ENCODE results near the gene BCAP31.
A peak's percentile ranks its signal among the peaks of the same experiment; 100 is the strongest.
"Not testable (repeated sequence)": the region's sequence is repeated elsewhere in the genome, so short reads cannot be mapped to it uniquely, and the experiment has no call there.

The BCAP31 gene

GRCh38 chrX:153762626-153763173 lies 38.5 kb upstream of the BCAP31 start:
- DNase-seq, result no peak

GRCh38 chrX:153761863-153762262 lies 37.7 kb upstream of the BCAP31 start:
- DNase-seq, result no peak

- DNase-seq, result no peak
These were observed 30.9 kb upstream of the BCAP31 start for GRCh38 chrX:153755136-153755535.

GRCh38 chrX:153750127-153750774 lies 26.1 kb upstream of the BCAP31 start:
- DNase-seq, result no peak

GRCh38 chrX:153749017-153749416 lies 24.8 kb upstream of the BCAP31 start:
- DNase-seq, result not testable (repeated sequence)

GRCh38 chrX:153746991-153747390 lies 22.8 kb upstream of the BCAP31 start:
- not testable (repeated sequence) for DNase-seq

GRCh38 chrX:153746359-153746758 lies 22.2 kb upstream of the BCAP31 start:
- no peak for DNase-seq

GRCh38 chrX:153745067-153745433 lies 20.9 kb upstream of the BCAP31 start:
- DNase-seq, result not testable (repeated sequence)

- DNase-seq, result no peak
These were observed 20.3 kb upstream of the BCAP31 start for GRCh38 chrX:153744210-153745066.

GRCh38 chrX:153743468-153744209 lies 19.5 kb upstream of the BCAP31 start:
- peak; percentile 27 for DNase-seq

- not testable (repeated sequence) for DNase-seq
These were observed 18.7 kb upstream of the BCAP31 start for GRCh38 chrX:153742796-153743467.

- not testable (repeated sequence) for DNase-seq
These were observed 17.9 kb upstream of the BCAP31 start for GRCh38 chrX:153742111-153742510.

- no peak for DNase-seq
These were observed 17.3 kb upstream of the BCAP31 start for GRCh38 chrX:153741446-153741845.

- no peak for DNase-seq
These were observed 16.5 kb upstream of the BCAP31 start for GRCh38 chrX:153740631-153741222.

GRCh38 chrX:153739754-153740486 lies 15.7 kb upstream of the BCAP31 start:
- no peak for DNase-seq

- DNase-seq, result no peak
These were observed 13.9 kb upstream of the BCAP31 start for GRCh38 chrX:153738056-153738605.

- DNase-seq, result peak; percentile 20
These were observed 12.8 kb upstream of the BCAP31 start for GRCh38 chrX:153736871-153737441.

- no peak for DNase-seq
These were observed 12.1 kb upstream of the BCAP31 start for GRCh38 chrX:153736071-153736820.

- DNase-seq, result no peak
These were observed 11.1 kb upstream of the BCAP31 start for GRCh38 chrX:153735274-153735673.

- no peak for DNase-seq
These were observed 10.7 kb upstream of the BCAP31 start for GRCh38 chrX:153734871-153735270.

Data from COR-L47 (cell line).